HG03565 (cell line): Measurements from ENCODE around the gene PPFIBP1.
"Not testable (repeated sequence)": the region's sequence is repeated elsewhere in the genome, so short reads cannot be mapped to it uniquely, and the experiment has no call there.

Source experiments
- ATAC-seq: cut with Tn5 transposase; IDR thresholded peaks from one replicate; pipeline ENCODE4 v1.9.1; 2021; ENCODE audit warnings: mild to moderate bottlenecking, moderate library complexity; ENCODE audit not compliant: unreplicated experiment

The PPFIBP1 gene

GRCh38 chr12:27652174-27652763 is 128.3 kb downstream of the PPFIBP1 start:
- no peak for ATAC-seq

GRCh38 chr12:27653661-27654060 is 129.7 kb downstream of the PPFIBP1 start:
- no peak for ATAC-seq

GRCh38 chr12:27655476-27655875 is 131.5 kb downstream of the PPFIBP1 start:
- ATAC-seq: not testable (repeated sequence)

- no peak for ATAC-seq
These were observed 133.3 kb downstream of the PPFIBP1 start for GRCh38 chr12:27657296-27657695.

- ATAC-seq: no peak
These were observed 141.7 kb downstream of the PPFIBP1 start for GRCh38 chr12:27665704-27666103.

GRCh38 chr12:27666510-27666909 is 142.5 kb downstream of the PPFIBP1 start:
- no peak for ATAC-seq

- ATAC-seq: no peak
These were observed 143.5 kb downstream of the PPFIBP1 start for GRCh38 chr12:27667540-27667939.

GRCh38 chr12:27672051-27672450 is 148.0 kb downstream of the PPFIBP1 start:
- ATAC-seq: no peak

- no peak for ATAC-seq
These were observed 148.6 kb downstream of the PPFIBP1 start for GRCh38 chr12:27672643-27673042.

- no peak for ATAC-seq
These were observed 149.2 kb downstream of the PPFIBP1 start for GRCh38 chr12:27673101-27673718.

GRCh38 chr12:27674989-27675388 is 151.0 kb downstream of the PPFIBP1 start:
- ATAC-seq: no peak

- no peak for ATAC-seq
These were observed 156.6 kb downstream of the PPFIBP1 start for GRCh38 chr12:27680619-27681018.

GRCh38 chr12:27682534-27682933 is 158.5 kb downstream of the PPFIBP1 start:
- no peak for ATAC-seq

- no peak for ATAC-seq
These were observed 161.3 kb downstream of the PPFIBP1 start for GRCh38 chr12:27685274-27685673.

GRCh38 chr12:27686147-27686546 is 162.1 kb downstream of the PPFIBP1 start:
- ATAC-seq: no peak

GRCh38 chr12:27688671-27689070 is 164.7 kb downstream of the PPFIBP1 start:
- no peak for ATAC-seq

- no peak for ATAC-seq
These were observed 165.7 kb downstream of the PPFIBP1 start for GRCh38 chr12:27689558-27690180.

- no peak for ATAC-seq
These were observed 169.4 kb downstream of the PPFIBP1 start for GRCh38 chr12:27693403-27693802.

- no peak for ATAC-seq
These were observed 171.7 kb downstream of the PPFIBP1 start for GRCh38 chr12:27695556-27696292.

GRCh38 chr12:27696293-27696652 is 172.3 kb downstream of the PPFIBP1 start, which contains the start of gene REP15:
REP15 (plus strand) TSS chr12:27696447; CDS start chr12:27696563, 116 bp downstream.
- ATAC-seq: no peak

- ATAC-seq: no peak
These were observed 173.0 kb downstream of the PPFIBP1 start for GRCh38 chr12:27696864-27697564.
